ENCODE results near the gene SP6. TPM values are rescaled to one million over a fixed set of nuclear protein-coding genes. Genes with fewer than 3 reads are reported as not detected.

Gene SP6
- total and polyA plus RNA-seq, 4 donors: 0.03 to 0.09 (median 0.06) TPM

- H3K27me3 ChIP-seq (ENCODE audit: control insufficient read depth in 4 of 4, insufficient read depth in 4 of 4, low read length in 3 of 4): peaks cover 0 to 7% (median 3%) of the 10 kb centered on the region in 4 donors
- H3K36me3 ChIP-seq (ENCODE audit: control insufficient read depth in 4 of 4, insufficient read depth in 3 of 4, low read depth in 1 of 4, low read length in 3 of 4): no peaks in the 10 kb centered on the region
- 32% methylated on average over 5 of the region's 5 CpGs for WGBS
- TF ChIP-seq FOXA2 (IDR thresholded peaks at IDR 0.05) (no peak), ATF3 (IDR thresholded peaks at IDR 0.05) (no peak), EGR1 (IDR thresholded peaks at IDR 0.05; ENCODE audit: low read depth in 2 of 2) (no peak), REST (IDR thresholded peaks at IDR 0.05) (no peak), SP1 (IDR thresholded peaks at IDR 0.05) (no peak), FOXA1 (IDR thresholded peaks at IDR 0.05) (no peak), RXRA (IDR thresholded peaks at IDR 0.05) (no peak), RAD21 (IDR thresholded peaks at IDR 0.05) (no peak), HNF4G (IDR thresholded peaks at IDR 0.05) (no peak), CTCF (IDR thresholded peaks at IDR 0.05; ENCODE audit: low read depth, low read length, missing input control) (no peak), MAX (IDR thresholded peaks at IDR 0.05) (no peak)
- H3K27ac ChIP-seq (ENCODE audit: low read depth in 1 of 2, low read length in 2 of 2): no peak overlapping the region
- DNase-seq (ENCODE audit: low spot score): no peak
- peaks cover 15 to 37% (median 27%) of the 10 kb centered on the region in 4 donors for H3K4me1 ChIP-seq (ENCODE audit: control insufficient read depth in 4 of 4, insufficient read depth in 4 of 4, low read length in 3 of 4)
- no peak overlapping the region for H3K9ac ChIP-seq (ENCODE audit: low read depth in 1 of 2, low read length in 2 of 2)
- H3K4me3 ChIP-seq (ENCODE audit: low read depth in 1 of 3, low read length in 3 of 3): no peak overlapping the region
- no peaks in the 10 kb centered on the region for H3K9me3 ChIP-seq (ENCODE audit: control insufficient read depth in 4 of 4, low read length in 3 of 4)
Observed at GRCh38 chr17:47844227-47844626, 6.7 kb downstream of the SP6 start.

- no peak for TF ChIP-seq HNF4A (conservative IDR thresholded peaks at IDR 0.05)
- TF ChIP-seq RXRA (IDR thresholded peaks at IDR 0.05): no peak
- TF ChIP-seq JUND (IDR thresholded peaks at IDR 0.05): no peak
- TF ChIP-seq REST (IDR thresholded peaks at IDR 0.05): no peak
- no peak for TF ChIP-seq RAD21 (IDR thresholded peaks at IDR 0.05)
- TF ChIP-seq CTCF (IDR thresholded peaks at IDR 0.05; ENCODE audit: low read depth, low read length, missing input control): no peak
- TF ChIP-seq YY1 (IDR thresholded peaks at IDR 0.05): no peak
- no peak for TF ChIP-seq ATF3 (IDR thresholded peaks at IDR 0.05)
- no peak for TF ChIP-seq HNF4G (IDR thresholded peaks at IDR 0.05)
- no peak overlapping the region for H3K27ac ChIP-seq (ENCODE audit: low read depth in 1 of 2, low read length in 2 of 2)
- no peaks in the 10 kb centered on the region for H3K36me3 ChIP-seq (ENCODE audit: control insufficient read depth in 4 of 4, insufficient read depth in 3 of 4, low read depth in 1 of 4, low read length in 3 of 4)
- H3K4me3 ChIP-seq (ENCODE audit: low read depth in 1 of 3, low read length in 3 of 3): no peak overlapping the region
- no peak for DNase-seq (ENCODE audit: low spot score)
- peaks cover 0 to 3% (median 0%) of the 10 kb centered on the region in 4 donors for H3K27me3 ChIP-seq (ENCODE audit: control insufficient read depth in 4 of 4, insufficient read depth in 4 of 4, low read length in 3 of 4)
- WGBS: 25% methylated on average over 6 of the region's 6 CpGs
- H3K9me3 ChIP-seq (ENCODE audit: control insufficient read depth in 4 of 4, low read length in 3 of 4): no peaks in the 10 kb centered on the region
- peaks cover 15 to 43% (median 28%) of the 10 kb centered on the region in 4 donors for H3K4me1 ChIP-seq (ENCODE audit: control insufficient read depth in 4 of 4, insufficient read depth in 4 of 4, low read length in 3 of 4)
- no peak overlapping the region for H3K9ac ChIP-seq (ENCODE audit: low read depth in 1 of 2, low read length in 2 of 2)
Observed at GRCh38 chr17:47843391-47843730, 7.6 kb downstream of the SP6 start.

All from liver (tissue), 9 donors.